GM21526 (cell line): Measurements from ENCODE around the gene ZIM2.

Experiments
- ATAC-seq: cut with Tn5 transposase; IDR thresholded peaks from one replicate; pipeline ENCODE4 v1.9.1; 2021; ENCODE audit warnings: moderate library complexity; ENCODE audit not compliant: unreplicated experiment, low FRiP score

ZIM2 gene

GRCh38 chr19:56839652-56840450, 675 bp downstream of the ZIM2 start:
- ATAC-seq = no peak

DNA sequence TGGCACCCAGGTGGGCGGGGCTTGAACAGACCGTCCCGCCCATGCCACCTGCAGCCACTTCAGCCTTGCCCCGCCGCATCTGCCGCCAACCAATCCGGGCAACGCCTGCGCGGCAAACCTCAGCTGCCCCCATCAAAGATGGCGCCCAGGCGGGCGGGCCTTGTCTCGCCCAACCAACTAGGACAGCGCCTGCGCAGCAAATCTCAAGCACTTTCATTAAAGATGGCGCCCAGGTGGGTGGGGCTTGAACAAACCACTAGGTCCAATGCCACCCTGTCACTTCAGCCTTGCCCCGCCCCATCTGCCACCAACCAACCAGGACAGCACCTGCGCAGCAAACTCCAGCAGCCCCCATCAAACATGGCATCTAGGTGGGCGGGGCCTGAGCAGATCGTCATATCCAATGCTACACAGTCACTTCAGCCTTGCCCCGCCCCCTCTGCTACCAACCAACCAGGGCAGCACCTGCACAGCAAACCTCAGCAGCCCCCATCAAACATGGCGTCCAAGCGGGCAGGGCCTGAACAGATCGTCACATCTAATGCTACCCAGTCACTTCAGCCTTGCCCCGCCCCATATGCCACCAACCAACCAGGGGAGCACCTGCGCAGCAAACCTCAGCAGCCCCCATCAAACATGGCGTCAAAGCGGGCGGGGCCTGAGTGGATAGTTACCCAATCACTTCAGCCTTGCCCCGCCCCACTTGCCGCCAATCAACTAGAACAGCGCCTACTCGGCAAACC, 1.4 kb downstream of the ZIM2 start:
- no peak for ATAC-seq

GRCh38 chr19:56838024-56838908, 2.3 kb downstream of the ZIM2 start:
- ATAC-seq = no peak

DNA sequence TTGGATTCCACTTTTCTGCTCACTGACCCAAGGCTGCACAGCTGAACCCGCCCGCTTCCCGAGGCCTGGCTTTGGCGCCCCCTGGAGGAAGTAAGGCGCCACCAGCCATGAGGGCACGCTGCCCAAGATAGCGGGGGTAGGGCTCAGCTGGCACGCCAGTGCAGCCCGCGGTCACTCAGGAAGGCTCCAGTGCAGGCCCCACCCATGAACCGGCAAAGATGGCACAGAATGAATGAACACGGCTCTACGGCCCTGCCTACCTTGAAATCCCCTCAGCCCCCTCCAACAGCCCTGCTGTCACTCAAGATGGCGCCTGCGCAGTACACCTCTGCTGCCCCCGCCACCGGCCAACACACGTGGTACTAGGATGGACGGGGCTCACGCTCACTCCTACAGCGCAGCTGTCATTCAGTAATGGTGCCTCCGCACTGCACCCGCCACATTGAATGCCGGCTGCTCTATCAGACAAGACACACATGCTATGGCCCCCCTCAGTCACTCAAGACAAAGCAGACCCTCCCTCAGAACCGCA, 3.0 kb downstream of the ZIM2 start:
- ATAC-seq = no peak

GRCh38 chr19:56837004-56837403, 3.5 kb downstream of the ZIM2 start:
- ATAC-seq = no peak

GRCh38 chr19:56836059-56836458, 4.5 kb downstream of the ZIM2 start:
- no peak for ATAC-seq

GRCh38 chr19:56835401-56835800, 5.1 kb downstream of the ZIM2 start:
- ATAC-seq = no peak

- no peak for ATAC-seq
These were observed 5.8 kb downstream of the ZIM2 start for GRCh38 chr19:56834564-56835375.

DNA sequence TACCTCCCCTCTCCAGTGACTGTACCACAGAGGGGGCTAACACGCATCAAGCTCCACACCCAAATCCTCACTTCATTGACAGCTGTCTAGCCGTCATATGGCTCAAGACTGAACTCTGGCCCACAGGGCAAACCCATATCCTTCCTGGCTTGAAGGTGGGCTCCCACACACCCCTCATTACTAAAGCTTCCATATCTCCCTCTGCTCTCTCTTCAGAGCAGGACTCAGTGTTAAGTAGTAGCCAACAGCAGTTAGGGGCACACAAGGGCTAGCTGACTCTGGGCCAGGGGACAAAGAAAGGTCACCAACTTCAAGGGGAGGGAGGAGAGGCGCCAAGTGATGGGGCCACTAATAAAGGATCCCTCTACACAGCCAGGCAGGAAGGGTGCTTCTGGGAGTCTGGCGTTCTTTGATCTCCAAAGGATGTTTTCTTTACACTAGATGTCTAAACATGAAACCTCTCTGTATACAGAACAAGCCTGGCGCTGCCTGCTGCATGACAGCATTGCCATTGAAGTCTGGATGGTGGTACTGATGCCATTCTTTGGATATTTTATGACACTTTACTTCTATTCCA, 8.1 kb downstream of the ZIM2 start:
- ATAC-seq = no peak

DNA sequence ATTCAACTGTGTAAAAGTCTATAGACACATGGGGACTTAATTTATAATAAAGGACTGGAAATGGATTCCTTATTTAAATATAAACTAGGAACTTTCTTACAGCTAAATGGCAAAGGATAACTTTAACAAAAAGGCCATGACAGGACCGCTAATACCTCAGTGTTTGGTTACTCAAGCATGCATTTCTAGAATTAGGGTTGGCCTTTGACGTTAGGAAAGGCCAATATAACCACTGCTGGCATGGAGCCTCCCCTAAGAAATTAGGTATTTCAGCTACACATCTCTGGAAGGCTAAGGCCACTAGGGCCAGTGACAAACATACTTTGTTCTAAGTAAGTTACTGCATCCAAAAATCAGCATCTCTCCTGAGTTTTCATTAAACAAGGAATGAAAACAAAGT, 9.3 kb downstream of the ZIM2 start:
- ATAC-seq = no peak

DNA sequence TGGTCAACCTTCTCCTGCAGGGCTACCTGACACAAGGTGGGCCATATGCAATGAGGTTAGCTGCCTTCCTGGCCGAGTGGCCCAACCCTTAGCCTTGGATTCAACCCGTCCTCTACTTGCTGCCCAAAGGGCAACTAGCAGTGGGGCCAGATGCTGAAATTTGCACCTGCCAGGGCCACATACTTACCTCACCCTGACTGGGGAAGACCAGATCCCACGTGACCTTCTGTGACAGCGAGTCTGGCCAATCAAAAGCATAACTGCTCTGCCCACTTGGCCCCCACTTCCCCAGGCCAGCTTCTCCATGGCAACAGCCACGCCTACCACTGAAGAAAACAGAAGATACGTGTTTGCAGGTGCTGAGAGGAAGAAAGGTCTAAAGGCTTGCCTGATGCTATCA, 10.9 kb downstream of the ZIM2 start:
- ATAC-seq = no peak

- ATAC-seq = no peak
These were observed 12.8 kb downstream of the ZIM2 start for GRCh38 chr19:56827708-56828107.

GRCh38 chr19:56823956-56824355, 16.6 kb downstream of the ZIM2 start:
- ATAC-seq = no peak

DNA sequence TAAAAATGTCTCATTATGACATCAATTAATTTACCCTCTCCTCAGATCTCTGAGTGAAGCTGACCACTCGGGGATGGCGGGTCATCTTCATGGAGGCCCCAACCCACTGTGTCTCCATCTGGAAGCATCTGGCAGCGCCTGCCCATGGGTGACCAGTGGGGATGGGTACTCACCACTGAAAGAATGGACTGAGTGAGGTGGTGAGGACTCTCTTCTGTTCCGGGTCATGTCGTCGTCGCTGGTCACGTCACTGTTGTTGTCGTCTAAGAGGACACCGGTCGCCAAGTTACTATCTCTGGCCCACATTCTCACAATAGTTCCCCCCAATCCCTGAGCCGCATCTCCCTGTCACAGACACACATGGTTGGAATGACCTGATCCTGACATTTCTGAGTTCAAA, 17.1 kb downstream of the ZIM2 start:
- no peak for ATAC-seq

- ATAC-seq = no peak
These were observed 17.8 kb downstream of the ZIM2 start for GRCh38 chr19:56822755-56823154.

DNA sequence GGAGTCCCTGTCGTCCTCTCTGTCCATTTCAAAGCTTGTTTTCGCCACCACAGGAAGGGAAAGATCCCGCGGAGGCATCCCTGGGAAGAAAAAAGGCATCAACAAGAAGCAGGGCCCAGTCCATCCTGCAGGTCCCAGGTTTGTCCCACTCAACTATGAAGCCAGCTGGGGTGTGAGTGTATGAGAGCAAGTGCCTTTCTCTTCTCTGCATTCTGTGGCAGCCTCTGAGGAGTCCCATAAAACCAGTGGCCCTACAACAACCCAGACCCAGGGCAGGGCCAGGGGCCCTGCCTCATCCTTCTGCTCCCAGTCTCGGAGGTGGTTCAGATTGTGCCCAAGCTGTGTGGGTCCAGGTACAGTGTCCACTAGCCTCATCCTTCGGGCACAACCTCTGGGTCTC, 18.9 kb downstream of the ZIM2 start:
- ATAC-seq = no peak

GRCh38 chr19:56821209-56821608, 19.3 kb downstream of the ZIM2 start:
- no peak for ATAC-seq

- no peak for ATAC-seq
These were observed 21.4 kb downstream of the ZIM2 start for GRCh38 chr19:56819166-56819565.

DNA sequence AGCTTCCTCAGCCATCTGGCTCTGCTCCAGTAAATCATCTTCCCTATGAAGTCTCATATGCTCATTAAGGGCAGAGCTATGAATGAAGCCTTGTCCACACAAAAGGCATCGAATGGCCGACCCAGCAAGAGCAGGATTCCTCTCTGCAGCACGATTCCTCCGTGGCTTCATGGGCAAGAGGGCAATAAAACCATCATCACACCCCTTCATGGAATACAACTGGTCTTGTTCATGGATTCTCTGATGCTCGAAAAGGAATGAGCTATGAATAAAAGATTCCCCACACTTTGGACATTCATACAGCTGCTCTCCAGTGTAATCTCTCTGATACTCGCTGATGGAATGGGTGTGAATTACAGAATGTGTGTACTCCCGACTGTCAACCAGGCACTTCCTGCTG, 25.9 kb downstream of the ZIM2 start:
- no peak for ATAC-seq

GRCh38 chr19:56813531-56813930, 27.0 kb downstream of the ZIM2 start:
- ATAC-seq = no peak
